SU-DHL-6 (cell line): ENCODE results near the gene NAA16.

ENCODE experiments used
- H2AFZ ChIP-seq: fragments of 200-600 bp; sonication (generic); 2 replicates; pipeline ENCODE4 v1.6.1; 2014; ENCODE audit warnings: low read depth, mild to moderate bottlenecking, moderate library complexity, mixed read lengths, antibody characterized with exemption, low read length; ENCODE audit not compliant: severe bottlenecking
- H3F3A ChIP-seq: fragments of 200-600 bp; shearing (Covaris generic); 2 replicates; pipeline ENCODE4 v1.6.0; 2016; ENCODE audit warnings: antibody characterized with exemption, mild to moderate bottlenecking; ENCODE audit not compliant: insufficient read depth
- H3K27ac ChIP-seq: fragments of 200-600 bp; sonication (generic); 2 replicates; pipeline ENCODE4 v1.5.1; 2016; ENCODE audit warnings: low read depth, mild to moderate bottlenecking, low read length, moderate library complexity, mixed read lengths
- H3K27me3 ChIP-seq: fragments of 200-600 bp; sonication (generic), shearing (Covaris generic); 2 replicates; pipeline ENCODE4 v1.6.0; 2014; ENCODE audit warnings: mild to moderate bottlenecking, low read length
- H3K36me3 ChIP-seq: fragments of 200-600 bp; sonication (generic); 2 replicates; pipeline ENCODE4 v1.6.1; 2014; ENCODE audit warnings: mild to moderate bottlenecking, low read length, mixed read lengths
- H3K4me2 ChIP-seq: fragments of 300-600, 200-600 bp; shearing (Covaris generic), sonication (generic); 2 replicates; pipeline ENCODE4 v1.6.0; 2014; ENCODE audit warnings: low read length, low read depth, mild to moderate bottlenecking; ENCODE audit not compliant: poor library complexity, severe bottlenecking
- H3K4me3 ChIP-seq: fragments of 200-600 bp; sonication (generic); 2 replicates; pipeline ENCODE4 v1.5.1; 2014; ENCODE audit warnings: antibody characterized with exemption, low read length, mild to moderate bottlenecking, mixed read lengths; ENCODE audit not compliant: insufficient read depth, poor library complexity, severe bottlenecking
- H3K79me2 ChIP-seq: fragments of 200-600 bp; sonication (generic); 2 replicates; pipeline ENCODE4 v1.6.1; 2014; ENCODE audit warnings: mild to moderate bottlenecking, low read length, moderate library complexity; ENCODE audit not compliant: insufficient read depth
- H3K9ac ChIP-seq: fragments of 200-600 bp; sonication (generic); 2 replicates; pipeline ENCODE4 v1.7.0; 2014; ENCODE audit warnings: mild to moderate bottlenecking, low read length
- H3K9me2 ChIP-seq: fragments of 200-600 bp; sonication (generic); replicated peaks from 2 replicates; pipeline ENCODE4 v1.6.1; 2014; ENCODE audit warnings: low read length; ENCODE audit not compliant: insufficient read depth
- H3K9me3 ChIP-seq: fragments of 200-600 bp; sonication (generic); 2 replicates; pipeline ENCODE4 v1.6.1; 2014; ENCODE audit warnings: low read length, mixed read lengths; ENCODE audit not compliant: insufficient read depth
- H4K20me1 ChIP-seq: fragments of 200-600 bp; sonication (generic); 2 replicates; pipeline ENCODE4 v1.6.1; 2014; ENCODE audit warnings: low read depth, mild to moderate bottlenecking, antibody characterized with exemption, low read length, moderate library complexity, mixed read lengths
- CTCF ChIP-seq: fragments of 200-600 bp; sonication (generic); IDR thresholded peaks from one replicate; pipeline ENCODE4 v1.5.1; 2017; ENCODE audit warnings: antibody characterized with exemption, mild to moderate bottlenecking, low read length, moderate library complexity; ENCODE audit not compliant: insufficient read depth, poor library complexity, severe bottlenecking
- EZH2phosphoT487 ChIP-seq: fragments of 200-600 bp; sonication (generic), shearing (Covaris generic); conservative IDR thresholded peaks from 2 replicates; pipeline ENCODE4 v1.6.1; 2018; ENCODE audit warnings: mild to moderate bottlenecking, antibody characterized with exemption, low read length, moderate library complexity, mixed read lengths

NAA16 gene

GRCh38 chr13:41408121-41408520, 97.1 kb downstream of the NAA16 start:
- Histone ChIP-seq H2AFZ (no peak overlapping the region), H3K27me3 (no peaks in the 10 kb centered on the region), H3K9me2 (no peaks in the 10 kb centered on the region), H3K36me3 (no peaks in the 10 kb centered on the region), H3K4me2 (no peak overlapping the region), H3K79me2 (no peaks in the 10 kb centered on the region), H3K27ac (no peak overlapping the region), H4K20me1 (no peaks in the 10 kb centered on the region), H3F3A (no peaks in the 10 kb centered on the region), H3K9me3 (no peaks in the 10 kb centered on the region), H3K4me3 (no peak overlapping the region), H3K9ac (no peak overlapping the region)
- TF ChIP-seq EZH2phosphoT487, result no peak
- TF ChIP-seq CTCF, result no peak

GRCh38 chr13:41408746-41409145, 97.7 kb downstream of the NAA16 start:
- no peaks in the 10 kb centered on the region for H4K20me1 ChIP-seq
- H3K9me2 ChIP-seq, result no peaks in the 10 kb centered on the region
- TF ChIP-seq EZH2phosphoT487 (no peak), CTCF (no peak)
- H2AFZ ChIP-seq, result no peak overlapping the region
- no peak overlapping the region for H3K27ac ChIP-seq
- no peaks in the 10 kb centered on the region for H3K27me3 ChIP-seq
- H3K9me3 ChIP-seq, result no peaks in the 10 kb centered on the region
- H3K4me2 ChIP-seq, result no peak overlapping the region
- no peak overlapping the region for H3K9ac ChIP-seq
- H3K4me3 ChIP-seq, result no peak overlapping the region
- no peaks in the 10 kb centered on the region for H3F3A ChIP-seq
- no peaks in the 10 kb centered on the region for H3K79me2 ChIP-seq
- H3K36me3 ChIP-seq, result no peaks in the 10 kb centered on the region

- no peak for TF ChIP-seq CTCF
- TF ChIP-seq EZH2phosphoT487, result no peak
- Histone ChIP-seq H3K9ac (no peak overlapping the region), H3F3A (no peaks in the 10 kb centered on the region), H4K20me1 (no peaks in the 10 kb centered on the region), H3K27me3 (no peaks in the 10 kb centered on the region), H3K4me2 (no peak overlapping the region), H3K9me2 (no peaks in the 10 kb centered on the region), H3K79me2 (no peaks in the 10 kb centered on the region), H3K27ac (no peak overlapping the region), H3K4me3 (no peak overlapping the region), H3K9me3 (no peaks in the 10 kb centered on the region), H2AFZ (no peak overlapping the region), H3K36me3 (no peaks in the 10 kb centered on the region)
Observed at GRCh38 chr13:41409611-41410010, 98.5 kb downstream of the NAA16 start.
